HFFc6 (cell line): ENCODE results near the gene NAGPA. TPM values are rescaled to one million over a fixed set of nuclear protein-coding genes. Genes with fewer than 3 reads are reported as not detected.
A peak's percentile ranks its signal among the peaks of the same experiment; 100 is the strongest.

Experiments
- DNase-seq: peaks from one replicate; pipeline ENCODE4 v3.0.0-alpha.2; 2018
- H3K27ac Mint-ChIP-seq: 2 replicates; pipeline ENCODE4 v1.8.0; 2020; ENCODE audit warnings: mild to moderate bottlenecking, mixed read lengths
- H3K27me3 Mint-ChIP-seq: 2 replicates; pipeline ENCODE4 v1.8.0; 2021; ENCODE audit warnings: mild to moderate bottlenecking, moderate library complexity, mixed read lengths; ENCODE audit not compliant: insufficient read depth
- H3K36me3 Mint-ChIP-seq: 2 replicates; pipeline ENCODE4 v1.8.0; 2021; ENCODE audit warnings: low read depth, mixed read lengths
- H3K4me1 Mint-ChIP-seq: 2 replicates; pipeline ENCODE4 v1.8.0; 2020; ENCODE audit warnings: low read depth, mixed read lengths
- H3K4me3 Mint-ChIP-seq: 2 replicates; pipeline ENCODE4 v1.8.0; 2020; ENCODE audit warnings: mild to moderate bottlenecking, moderate library complexity, mixed read lengths
- H3K9me3 Mint-ChIP-seq: 2 replicates; pipeline ENCODE4 v1.8.0; 2020; ENCODE audit warnings: mild to moderate bottlenecking, mixed read lengths
- CTCF ChIP-seq: fragments of 200-600 bp; sonication (generic); IDR thresholded peaks from 2 replicates; pipeline ENCODE4 v1.5.0; 2021; ENCODE audit warnings: antibody characterized with exemption, mild to moderate bottlenecking
- total RNA-seq, 6 experiments: library from RNA; stranded (reverse); fragmentation: NEBNext Ultra II Directional; extraction: Animal tissue kit (Norgen Biotek cat#: 25700); gene quantifications; 2 replicates in 1 of 6; 3 replicates in 5 of 6; pipeline ENCODE4 v1.2.3, GENCODE V29; 2021

NAGPA gene
- total RNA-seq, 6 experiments from 2014 or later = 14.4 to 18.7 (median 16.4) TPM

- DNase-seq = no peak
Measured at GRCh38 chr16:5034167-5034523, 410 bp upstream of the NAGPA start.

GRCh38 chr16:5032748-5033167 lies 977 bp downstream of the NAGPA start:
- no peaks in the 10 kb centered on the region for H3K36me3 Mint-ChIP-seq
- no peak for TF ChIP-seq CTCF
- H3K9me3 Mint-ChIP-seq = no peaks in the 10 kb centered on the region
- peaks cover 23% of the 10 kb centered on the region for H3K4me1 Mint-ChIP-seq
- H3K4me3 Mint-ChIP-seq = peak overlapping the region; percentile 85
- peak overlapping the region; percentile 45 for H3K27ac Mint-ChIP-seq
- DNase-seq = no peak
- H3K27me3 Mint-ChIP-seq = peaks cover 3% of the 10 kb centered on the region

More at GRCh38 chr16:5034167-5034523, 410 bp upstream of the NAGPA start:
- peaks cover 23% of the 10 kb centered on the region for H3K4me1 Mint-ChIP-seq
- no peaks in the 10 kb centered on the region for H3K9me3 Mint-ChIP-seq
- no peaks in the 10 kb centered on the region for H3K36me3 Mint-ChIP-seq
- TF ChIP-seq CTCF = no peak
- H3K27me3 Mint-ChIP-seq = peaks cover 3% of the 10 kb centered on the region
- H3K27ac Mint-ChIP-seq = peak overlapping the region; percentile 88
- peak overlapping the region; percentile 95 for H3K4me3 Mint-ChIP-seq

GRCh38 chr16:5031601-5032000 lies 2.1 kb downstream of the NAGPA start:
- DNase-seq = no peak
- H3K36me3 Mint-ChIP-seq = no peaks in the 10 kb centered on the region
- H3K27me3 Mint-ChIP-seq = peaks cover 3% of the 10 kb centered on the region
- H3K9me3 Mint-ChIP-seq = no peaks in the 10 kb centered on the region
- H3K4me1 Mint-ChIP-seq = peaks cover 23% of the 10 kb centered on the region
- no peak overlapping the region for H3K4me3 Mint-ChIP-seq
- no peak overlapping the region for H3K27ac Mint-ChIP-seq
- no peak for TF ChIP-seq CTCF

GRCh38 chr16:5030251-5030870 lies 3.4 kb downstream of the NAGPA start:
- no peak overlapping the region for H3K4me3 Mint-ChIP-seq
- H3K27ac Mint-ChIP-seq = no peak overlapping the region
- no peaks in the 10 kb centered on the region for H3K9me3 Mint-ChIP-seq
- peaks cover 16% of the 10 kb centered on the region for H3K4me1 Mint-ChIP-seq
- no peaks in the 10 kb centered on the region for H3K36me3 Mint-ChIP-seq
- DNase-seq = no peak
- TF ChIP-seq CTCF = no peak
- H3K27me3 Mint-ChIP-seq = peaks cover 3% of the 10 kb centered on the region; the same call in 1 of the 2 replicates

- H3K27me3 Mint-ChIP-seq = peaks cover 3% of the 10 kb centered on the region; the same call in 1 of the 2 replicates
- H3K4me3 Mint-ChIP-seq = no peak overlapping the region
- no peaks in the 10 kb centered on the region for H3K9me3 Mint-ChIP-seq
- no peaks in the 10 kb centered on the region for H3K36me3 Mint-ChIP-seq
- DNase-seq = no peak
- TF ChIP-seq CTCF = no peak
- no peak overlapping the region for H3K27ac Mint-ChIP-seq
- peaks cover 10% of the 10 kb centered on the region for H3K4me1 Mint-ChIP-seq
Measured at GRCh38 chr16:5028950-5029475, 4.7 kb downstream of the NAGPA start.
